ENCODE results near the gene KIF16B.
A peak's percentile ranks its signal among the peaks of the same experiment; 100 is the strongest.

Gene KIF16B

DNA sequence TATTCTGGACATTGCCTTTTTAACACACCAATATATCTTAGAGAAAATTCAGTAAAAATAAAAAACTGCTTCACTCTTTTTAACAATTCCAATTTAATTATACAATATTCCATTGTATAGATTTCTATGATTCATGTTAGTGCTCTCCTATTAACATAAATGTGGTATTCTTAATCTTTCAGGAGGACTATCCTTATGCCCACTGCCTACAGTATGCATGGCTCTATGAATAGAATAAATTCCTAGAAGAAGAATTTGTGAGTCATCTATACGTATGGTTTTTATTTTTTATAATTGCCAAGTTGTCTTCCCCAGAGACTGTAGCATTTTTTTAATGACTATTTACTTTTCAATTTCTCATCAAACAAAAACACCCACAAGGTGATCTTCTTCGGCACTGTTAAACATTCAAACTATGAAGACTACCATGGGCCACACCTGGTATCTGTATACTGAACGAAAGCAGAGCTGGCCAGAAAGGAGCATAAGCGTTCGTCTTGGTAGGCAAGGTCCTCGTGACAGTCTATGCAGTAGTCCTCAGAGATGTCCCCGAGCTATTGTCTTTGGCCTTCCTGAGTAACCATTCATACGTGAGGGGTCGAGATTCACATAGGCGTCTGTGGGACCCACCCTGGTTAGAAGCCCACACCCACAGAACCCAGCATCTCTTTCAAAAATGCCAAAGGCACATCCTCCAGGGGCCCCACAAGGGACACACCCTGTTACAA lies 74.6 kb downstream of the KIF16B start:
- Histone ChIP-seq H3K4me3 (ENCODE audit: low read length) (no peak overlapping the region), H3K4me1 (ENCODE audit: low read length) (no peaks in the 10 kb centered on the region), H3K79me2 (ENCODE audit: low read length) (no peaks in the 10 kb centered on the region), H3K4me2 (ENCODE audit: low read length) (no peak overlapping the region), H3K27ac (ENCODE audit: low read length) (no peak overlapping the region), H3K9ac (ENCODE audit: low read length) (no peak overlapping the region), H2AFZ (ENCODE audit: low read depth, low read length) (no peak overlapping the region), H3K27me3 (ENCODE audit: low read depth, low read length) (no peaks in the 10 kb centered on the region), H4K20me1 (ENCODE audit: insufficient read depth, low read length) (no peaks in the 10 kb centered on the region), H3K36me3 (replicated peaks; ENCODE audit: low read depth, low read length) (peaks cover 8% of the 10 kb centered on the region), H3K9me3 (ENCODE audit: insufficient read depth, low read length) (no peaks in the 10 kb centered on the region)
- TF ChIP-seq, protein P1, sequence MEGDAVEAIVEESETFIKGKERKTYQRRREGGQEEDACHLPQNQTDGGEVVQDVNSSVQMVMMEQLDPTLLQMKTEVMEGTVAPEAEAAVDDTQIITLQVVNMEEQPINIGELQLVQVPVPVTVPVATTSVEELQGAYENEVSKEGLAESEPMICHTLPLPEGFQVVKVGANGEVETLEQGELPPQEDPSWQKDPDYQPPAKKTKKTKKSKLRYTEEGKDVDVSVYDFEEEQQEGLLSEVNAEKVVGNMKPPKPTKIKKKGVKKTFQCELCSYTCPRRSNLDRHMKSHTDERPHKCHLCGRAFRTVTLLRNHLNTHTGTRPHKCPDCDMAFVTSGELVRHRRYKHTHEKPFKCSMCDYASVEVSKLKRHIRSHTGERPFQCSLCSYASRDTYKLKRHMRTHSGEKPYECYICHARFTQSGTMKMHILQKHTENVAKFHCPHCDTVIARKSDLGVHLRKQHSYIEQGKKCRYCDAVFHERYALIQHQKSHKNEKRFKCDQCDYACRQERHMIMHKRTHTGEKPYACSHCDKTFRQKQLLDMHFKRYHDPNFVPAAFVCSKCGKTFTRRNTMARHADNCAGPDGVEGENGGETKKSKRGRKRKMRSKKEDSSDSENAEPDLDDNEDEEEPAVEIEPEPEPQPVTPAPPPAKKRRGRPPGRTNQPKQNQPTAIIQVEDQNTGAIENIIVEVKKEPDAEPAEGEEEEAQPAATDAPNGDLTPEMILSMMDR (IDR thresholded peaks at IDR 0.05; ENCODE audit: low read depth, low read length), result no peak
- no peak for TF ChIP-seq EZH2phosphoT487 (IDR thresholded peaks at IDR 0.05; ENCODE audit: low read depth)

GRCh38 chr20:16497896-16498295 lies 75.4 kb downstream of the KIF16B start:
- Histone ChIP-seq H3K27me3 (ENCODE audit: low read depth, low read length) (no peaks in the 10 kb centered on the region), H3K9me3 (ENCODE audit: insufficient read depth, low read length) (no peaks in the 10 kb centered on the region), H3K79me2 (ENCODE audit: low read length) (no peaks in the 10 kb centered on the region), H3K9ac (ENCODE audit: low read length) (no peak overlapping the region), H3K4me1 (ENCODE audit: low read length) (no peaks in the 10 kb centered on the region), H4K20me1 (ENCODE audit: insufficient read depth, low read length) (no peaks in the 10 kb centered on the region), H3K4me2 (ENCODE audit: low read length) (no peak overlapping the region), H2AFZ (ENCODE audit: low read depth, low read length) (no peak overlapping the region), H3K4me3 (ENCODE audit: low read length) (no peak overlapping the region), H3K27ac (ENCODE audit: low read length) (no peak overlapping the region), H3K36me3 (replicated peaks; ENCODE audit: low read depth, low read length) (peaks cover 3% of the 10 kb centered on the region)
- TF ChIP-seq, protein P1 (IDR thresholded peaks at IDR 0.05; ENCODE audit: low read depth, low read length), result no peak

DNA sequence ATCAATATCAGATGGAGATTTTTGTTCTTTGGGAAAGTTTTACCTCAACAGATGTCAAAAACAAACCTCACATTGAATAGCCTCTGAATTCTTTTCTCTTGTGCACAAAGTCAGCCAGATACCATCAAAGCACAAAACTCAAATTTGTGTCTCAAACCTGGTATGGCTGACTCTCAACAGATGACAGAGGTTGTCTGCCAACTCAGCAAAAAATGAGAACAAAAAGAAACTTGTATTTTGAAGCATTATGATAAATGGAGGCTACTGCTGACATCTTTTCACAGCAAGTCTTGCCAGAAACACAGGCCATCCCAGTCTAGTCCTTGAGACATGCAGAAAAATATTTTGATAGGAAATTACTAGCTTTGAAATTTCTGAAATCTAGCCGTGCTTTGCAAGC lies 79.8 kb downstream of the KIF16B start:
- Histone ChIP-seq H2AFZ (ENCODE audit: low read depth, low read length) (no peak overlapping the region), H3K4me3 (ENCODE audit: low read length) (no peak overlapping the region), H3K79me2 (ENCODE audit: low read length) (no peaks in the 10 kb centered on the region), H3K4me2 (ENCODE audit: low read length) (no peak overlapping the region), H3K9ac (ENCODE audit: low read length) (no peak overlapping the region), H3K36me3 (replicated peaks; ENCODE audit: low read depth, low read length) (peaks cover 3% of the 10 kb centered on the region), H3K27me3 (ENCODE audit: low read depth, low read length) (no peaks in the 10 kb centered on the region), H3K9me3 (ENCODE audit: insufficient read depth, low read length) (no peaks in the 10 kb centered on the region), H3K4me1 (ENCODE audit: low read length) (peaks cover 12% of the 10 kb centered on the region), H3K27ac (ENCODE audit: low read length) (no peak overlapping the region), H4K20me1 (ENCODE audit: insufficient read depth, low read length) (no peaks in the 10 kb centered on the region)
- no peak for TF ChIP-seq EZH2phosphoT487 (IDR thresholded peaks at IDR 0.05; ENCODE audit: low read depth)
- TF ChIP-seq, protein P1 (IDR thresholded peaks at IDR 0.05; ENCODE audit: low read depth, low read length), result no peak

DNA sequence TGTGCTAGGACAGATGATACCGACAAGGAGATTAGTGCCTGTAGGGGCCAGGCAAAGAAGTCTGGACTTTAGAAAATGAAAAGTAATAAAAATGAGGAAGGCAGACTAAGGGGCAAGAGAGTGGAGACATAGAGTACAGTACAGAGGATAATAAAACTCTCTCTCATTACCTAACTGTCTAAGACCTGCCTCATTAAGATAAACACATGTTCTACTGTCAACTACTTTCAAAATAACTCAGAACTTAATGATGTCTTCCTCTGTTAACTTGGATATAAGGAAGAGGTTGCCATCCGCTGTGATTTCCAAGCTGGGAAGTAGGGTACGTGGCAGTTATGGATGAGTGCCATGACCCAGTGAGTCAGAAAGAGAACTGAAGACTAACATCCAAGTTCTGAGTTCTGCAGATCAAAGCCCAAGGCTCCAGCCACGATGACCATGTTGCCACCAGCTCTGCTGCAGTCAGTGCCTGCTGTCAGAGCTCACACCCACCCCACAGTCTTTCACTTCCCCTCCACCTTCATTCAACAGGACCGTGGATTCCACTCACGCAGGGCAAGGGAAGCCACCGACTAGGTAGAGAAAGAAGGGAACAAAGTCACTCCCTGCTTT lies 81.8 kb downstream of the KIF16B start:
- Histone ChIP-seq H3K36me3 (replicated peaks; ENCODE audit: low read depth, low read length) (peaks cover 3% of the 10 kb centered on the region), H3K4me1 (ENCODE audit: low read length) (peaks cover 12% of the 10 kb centered on the region), H3K9ac (ENCODE audit: low read length) (no peak overlapping the region), H3K79me2 (ENCODE audit: low read length) (no peaks in the 10 kb centered on the region), H3K9me3 (ENCODE audit: insufficient read depth, low read length) (no peaks in the 10 kb centered on the region), H3K4me3 (ENCODE audit: low read length) (no peak overlapping the region), H3K4me2 (ENCODE audit: low read length) (peak overlapping the region; percentile 26; the same call in 1 of the 2 replicates), H2AFZ (ENCODE audit: low read depth, low read length) (no peak overlapping the region), H4K20me1 (ENCODE audit: insufficient read depth, low read length) (no peaks in the 10 kb centered on the region), H3K27ac (ENCODE audit: low read length) (no peak overlapping the region), H3K27me3 (ENCODE audit: low read depth, low read length) (no peaks in the 10 kb centered on the region)
- no peak for TF ChIP-seq EZH2phosphoT487 (IDR thresholded peaks at IDR 0.05; ENCODE audit: low read depth)
- TF ChIP-seq, protein P1 (IDR thresholded peaks at IDR 0.05; ENCODE audit: low read depth, low read length), result no peak
